GM06990 (cell line): Measurements from ENCODE around the gene YARS2.

Source experiments
- DNase-seq: peaks from one replicate; pipeline ENCODE4 v3.0.0-alpha.2; 2011; ENCODE audit not compliant: insufficient read length; ENCODE audit errors: extremely low read depth
- H3K27me3 ChIP-seq: replicated peaks from 2 replicates; pipeline ENCODE4 v1.6.0; 2011; ENCODE audit warnings: low read length; ENCODE audit not compliant: control insufficient read depth, insufficient read depth
- H3K36me3 ChIP-seq: 2 replicates; pipeline ENCODE4 v1.5.1; 2011; ENCODE audit warnings: low read length; ENCODE audit not compliant: control insufficient read depth, insufficient read depth
- H3K4me3 ChIP-seq: replicated peaks from 2 replicates; pipeline ENCODE4 v1.5.1; 2011; ENCODE audit warnings: low read depth, mild to moderate bottlenecking, control low read depth, low read length
- TF ChIP-seq, protein P1 (sequence below): IDR thresholded peaks from 2 replicates; pipeline ENCODE4 v1.5.1; 2011; ENCODE audit warnings: low read length, control low read depth, mild to moderate bottlenecking, inconsistent platforms; ENCODE audit not compliant: insufficient read depth, poor library complexity, severe bottlenecking

YARS2 gene

DNA sequence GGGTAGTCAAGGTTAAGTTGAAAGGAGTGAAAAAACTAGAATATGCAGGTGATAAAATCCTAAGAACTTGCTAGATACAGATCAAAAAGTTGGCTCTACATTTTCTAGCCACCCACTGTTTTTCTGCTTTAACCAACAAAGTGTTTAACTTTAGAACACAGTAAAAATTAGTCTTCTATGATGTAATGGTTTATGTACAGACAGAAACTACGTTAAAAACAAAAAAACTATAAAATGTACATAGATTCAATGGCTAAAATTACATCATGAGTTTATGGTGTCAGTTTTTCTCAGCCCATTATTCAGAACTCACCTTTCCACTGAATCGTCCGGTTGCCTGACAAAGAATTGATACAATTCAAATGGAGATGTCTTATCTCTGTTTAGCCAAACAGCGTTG is 2.1 kb downstream of the YARS2 start:
- TF ChIP-seq, protein P1, sequence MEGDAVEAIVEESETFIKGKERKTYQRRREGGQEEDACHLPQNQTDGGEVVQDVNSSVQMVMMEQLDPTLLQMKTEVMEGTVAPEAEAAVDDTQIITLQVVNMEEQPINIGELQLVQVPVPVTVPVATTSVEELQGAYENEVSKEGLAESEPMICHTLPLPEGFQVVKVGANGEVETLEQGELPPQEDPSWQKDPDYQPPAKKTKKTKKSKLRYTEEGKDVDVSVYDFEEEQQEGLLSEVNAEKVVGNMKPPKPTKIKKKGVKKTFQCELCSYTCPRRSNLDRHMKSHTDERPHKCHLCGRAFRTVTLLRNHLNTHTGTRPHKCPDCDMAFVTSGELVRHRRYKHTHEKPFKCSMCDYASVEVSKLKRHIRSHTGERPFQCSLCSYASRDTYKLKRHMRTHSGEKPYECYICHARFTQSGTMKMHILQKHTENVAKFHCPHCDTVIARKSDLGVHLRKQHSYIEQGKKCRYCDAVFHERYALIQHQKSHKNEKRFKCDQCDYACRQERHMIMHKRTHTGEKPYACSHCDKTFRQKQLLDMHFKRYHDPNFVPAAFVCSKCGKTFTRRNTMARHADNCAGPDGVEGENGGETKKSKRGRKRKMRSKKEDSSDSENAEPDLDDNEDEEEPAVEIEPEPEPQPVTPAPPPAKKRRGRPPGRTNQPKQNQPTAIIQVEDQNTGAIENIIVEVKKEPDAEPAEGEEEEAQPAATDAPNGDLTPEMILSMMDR, result no peak
- Histone ChIP-seq H3K36me3 (peaks cover 6% of the 10 kb centered on the region), H3K27me3 (no peaks in the 10 kb centered on the region), H3K4me3 (peak overlapping the region; percentile 100)
- DNase-seq, result no peak

DNA sequence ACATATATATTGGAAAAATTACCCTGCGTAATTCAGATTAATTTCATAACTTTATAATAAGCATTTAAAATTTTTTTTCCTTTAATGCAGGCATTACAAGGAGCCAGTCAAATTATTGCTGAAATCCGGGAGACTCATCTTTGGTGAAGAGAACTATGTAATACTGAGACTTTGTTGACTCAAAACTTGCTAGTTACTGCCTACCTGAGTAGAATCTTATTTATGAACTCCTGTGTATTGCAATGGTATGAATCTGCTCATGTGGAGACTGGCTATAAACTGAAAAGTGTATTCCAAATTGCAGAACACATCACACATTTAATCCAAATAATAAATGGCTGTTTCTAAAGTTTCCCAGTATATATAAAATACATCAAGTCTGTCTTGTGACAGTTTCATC is 12.4 kb downstream of the YARS2 start:
- Histone ChIP-seq H3K4me3 (no peak overlapping the region), H3K36me3 (peaks cover 3% of the 10 kb centered on the region), H3K27me3 (no peaks in the 10 kb centered on the region)
- TF ChIP-seq, protein P1, result no peak
- no peak for DNase-seq

DNA sequence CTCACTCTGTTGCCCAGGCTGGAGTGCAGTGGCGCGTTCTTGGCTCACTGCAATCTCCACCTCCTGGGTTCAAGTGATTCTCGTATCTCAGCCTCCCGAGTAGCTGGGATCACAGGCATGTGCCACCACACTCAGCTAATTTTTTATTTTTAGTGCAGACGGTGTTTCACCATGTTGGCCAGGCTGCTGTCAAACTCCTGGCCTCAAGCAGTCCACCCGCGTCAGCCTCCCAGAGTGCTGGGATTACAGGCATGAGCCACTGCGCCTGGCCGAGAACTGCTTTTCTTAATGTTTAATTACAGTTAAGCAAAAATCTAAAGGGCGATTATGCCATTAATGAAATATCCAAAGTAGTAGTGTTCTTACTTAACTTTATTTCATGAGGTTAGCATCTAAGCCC is 13.6 kb downstream of the YARS2 start:
- DNase-seq, result no peak
- no peak overlapping the region for H3K4me3 ChIP-seq
- TF ChIP-seq, protein P1, result no peak
- peaks cover 2% of the 10 kb centered on the region; the same call in 1 of the 2 replicates for H3K36me3 ChIP-seq
- no peaks in the 10 kb centered on the region for H3K27me3 ChIP-seq

- peaks cover 2% of the 10 kb centered on the region for H3K36me3 ChIP-seq
- DNase-seq, result no peak
Measured at GRCh38 chr12:32739279-32739678, 16.4 kb downstream of the YARS2 start.

GRCh38 chr12:32737715-32738114 is 18.0 kb downstream of the YARS2 start:
- peaks cover 2% of the 10 kb centered on the region for H3K36me3 ChIP-seq

More at GRCh38 chr12:32739279-32739678, 16.4 kb downstream of the YARS2 start:
- Histone ChIP-seq H3K27me3 (no peaks in the 10 kb centered on the region), H3K4me3 (no peak overlapping the region)
- TF ChIP-seq, protein P1, result no peak

More at GRCh38 chr12:32737715-32738114, 18.0 kb downstream of the YARS2 start:
- no peak for DNase-seq
- Histone ChIP-seq H3K27me3 (no peaks in the 10 kb centered on the region), H3K4me3 (no peak overlapping the region)
- TF ChIP-seq, protein P1, result no peak
